ENCODE measurements around the gene NHERF2.

GRCh38 chr16:2042171-2042985 lies 15.7 kb downstream of the NHERF2 start:
- TF ChIP-seq CTCF (IDR thresholded peaks at IDR 0.05) (no peak), POLR2AphosphoS5 (IDR thresholded peaks at IDR 0.05) (no peak), POLR2A (IDR thresholded peaks at IDR 0.05; ENCODE audit: low read depth) (no peak)

Data from esophagus muscularis mucosa (tissue), 3 donors.